ENCODE results near the gene FBLN5.

DNA sequence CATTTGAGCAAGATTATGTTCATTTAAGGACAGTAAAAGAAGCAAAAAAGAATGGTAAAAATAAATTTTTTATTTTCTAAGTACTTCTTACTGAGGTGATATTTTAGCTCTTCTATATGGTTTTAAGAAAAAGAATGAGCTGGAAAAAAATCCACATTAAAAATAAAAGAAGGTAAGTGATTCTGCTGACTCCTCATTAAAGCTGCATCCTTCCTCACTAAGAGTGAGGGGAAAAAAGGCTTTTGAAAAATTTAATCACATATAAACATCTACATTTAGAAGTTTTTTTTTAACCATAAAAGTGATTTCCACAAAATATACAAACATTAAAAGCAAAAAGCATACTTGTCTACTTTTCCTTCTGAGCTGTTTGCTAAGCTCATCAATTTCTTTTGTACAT lies 28.3 kb upstream of the FBLN5 start:
- TF ChIP-seq, protein P1, sequence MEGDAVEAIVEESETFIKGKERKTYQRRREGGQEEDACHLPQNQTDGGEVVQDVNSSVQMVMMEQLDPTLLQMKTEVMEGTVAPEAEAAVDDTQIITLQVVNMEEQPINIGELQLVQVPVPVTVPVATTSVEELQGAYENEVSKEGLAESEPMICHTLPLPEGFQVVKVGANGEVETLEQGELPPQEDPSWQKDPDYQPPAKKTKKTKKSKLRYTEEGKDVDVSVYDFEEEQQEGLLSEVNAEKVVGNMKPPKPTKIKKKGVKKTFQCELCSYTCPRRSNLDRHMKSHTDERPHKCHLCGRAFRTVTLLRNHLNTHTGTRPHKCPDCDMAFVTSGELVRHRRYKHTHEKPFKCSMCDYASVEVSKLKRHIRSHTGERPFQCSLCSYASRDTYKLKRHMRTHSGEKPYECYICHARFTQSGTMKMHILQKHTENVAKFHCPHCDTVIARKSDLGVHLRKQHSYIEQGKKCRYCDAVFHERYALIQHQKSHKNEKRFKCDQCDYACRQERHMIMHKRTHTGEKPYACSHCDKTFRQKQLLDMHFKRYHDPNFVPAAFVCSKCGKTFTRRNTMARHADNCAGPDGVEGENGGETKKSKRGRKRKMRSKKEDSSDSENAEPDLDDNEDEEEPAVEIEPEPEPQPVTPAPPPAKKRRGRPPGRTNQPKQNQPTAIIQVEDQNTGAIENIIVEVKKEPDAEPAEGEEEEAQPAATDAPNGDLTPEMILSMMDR (IDR thresholded peaks at IDR 0.05), result no peak
- no peak for TF ChIP-seq POLR2A (IDR thresholded peaks at IDR 0.05)

Measured in right lobe of liver (tissue), 4 donors.